ENCODE results near the gene DOCK1.

The DOCK1 gene

DNA sequence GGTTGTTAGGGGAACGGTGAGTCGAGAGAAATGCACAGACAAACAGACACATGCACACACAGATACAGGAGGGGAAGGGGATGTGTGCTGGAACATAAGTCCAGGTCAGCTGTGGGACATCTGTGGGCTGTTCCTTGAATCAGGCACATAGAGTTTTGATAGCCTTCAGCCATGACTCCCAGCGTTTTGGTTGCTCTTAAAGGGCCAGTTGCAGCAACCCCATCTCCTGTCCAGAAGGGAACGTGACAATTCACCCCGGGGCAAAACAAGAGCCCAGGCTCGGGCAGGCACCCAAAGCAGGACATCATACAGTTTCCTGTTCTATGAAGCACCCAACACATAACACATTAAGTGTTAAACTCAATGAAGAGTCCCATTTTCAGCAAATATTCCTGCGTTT, 281.6 kb downstream of the DOCK1 start:
- TF ChIP-seq GATA2 (IDR thresholded peaks at IDR 0.05; ENCODE audit: low read depth, low read length), result no peak
- no peak for TF ChIP-seq GATA3 (IDR thresholded peaks at IDR 0.05; ENCODE audit: low read depth, low read length)

DNA sequence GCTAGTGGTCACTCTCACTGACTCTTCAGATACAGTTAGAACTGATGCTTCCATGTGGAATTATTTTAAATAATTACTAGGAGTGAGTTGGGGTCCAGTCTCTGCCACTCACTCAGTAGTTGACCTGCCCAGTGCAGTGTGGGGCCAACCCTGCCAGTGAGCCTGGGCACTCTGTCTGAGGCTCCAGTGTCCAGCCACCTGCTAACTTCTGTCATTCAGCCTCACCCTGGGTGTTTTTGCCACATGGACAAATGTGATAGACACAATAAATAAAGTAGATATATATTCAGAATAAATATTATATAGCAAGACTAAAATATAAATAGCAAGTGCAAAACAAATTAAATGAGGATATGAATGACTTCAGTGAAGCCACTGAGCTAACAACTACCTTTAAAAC, 284.0 kb downstream of the DOCK1 start:
- TF ChIP-seq GATA3 (IDR thresholded peaks at IDR 0.05; ENCODE audit: low read depth, low read length) (no peak), GATA2 (IDR thresholded peaks at IDR 0.05; ENCODE audit: low read depth, low read length) (no peak)

DNA sequence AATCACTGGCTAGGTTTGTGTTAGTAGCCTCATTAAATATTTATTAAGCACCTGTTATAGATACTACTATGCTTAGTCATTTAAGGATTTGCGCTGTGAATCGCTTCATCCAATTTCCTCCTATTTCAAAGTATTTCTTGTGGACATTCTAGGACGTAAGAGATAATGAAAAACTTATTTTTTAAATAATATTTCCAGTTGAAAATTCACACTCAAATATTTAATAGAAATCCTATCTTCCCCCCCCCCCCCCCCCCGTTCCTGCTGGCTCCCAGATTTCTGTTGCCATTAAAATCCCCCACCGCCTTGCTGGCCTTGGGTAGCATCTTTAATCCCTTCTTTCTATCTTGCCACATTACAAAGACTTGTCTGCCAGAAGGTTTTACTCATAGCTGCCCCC, 285.2 kb downstream of the DOCK1 start:
- TF ChIP-seq GATA3 (IDR thresholded peaks at IDR 0.05; ENCODE audit: low read depth, low read length) (no peak), GATA2 (IDR thresholded peaks at IDR 0.05; ENCODE audit: low read depth, low read length) (no peak)

DNA sequence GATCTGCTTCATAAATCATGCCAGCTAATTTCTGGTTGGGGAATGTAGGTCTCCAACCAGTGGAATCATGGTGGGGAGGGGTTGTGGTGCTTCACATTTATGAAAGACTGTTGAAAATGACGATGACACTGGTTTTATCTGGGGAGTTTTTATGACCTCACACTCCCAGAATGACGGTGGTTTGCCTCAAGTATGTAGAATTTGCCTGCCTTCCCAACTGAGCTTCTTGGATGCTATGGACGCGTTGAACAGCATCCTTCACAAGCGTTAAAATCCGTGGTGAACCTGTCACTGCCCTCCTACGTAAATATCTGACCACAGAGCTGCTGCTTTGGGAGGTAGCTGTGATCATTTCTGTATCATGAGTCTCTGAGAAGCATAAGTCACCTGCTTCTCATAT, 287.9 kb downstream of the DOCK1 start:
- no peak for TF ChIP-seq GATA2 (IDR thresholded peaks at IDR 0.05; ENCODE audit: low read depth, low read length)
- no peak for TF ChIP-seq GATA3 (IDR thresholded peaks at IDR 0.05; ENCODE audit: low read depth, low read length)

DNA sequence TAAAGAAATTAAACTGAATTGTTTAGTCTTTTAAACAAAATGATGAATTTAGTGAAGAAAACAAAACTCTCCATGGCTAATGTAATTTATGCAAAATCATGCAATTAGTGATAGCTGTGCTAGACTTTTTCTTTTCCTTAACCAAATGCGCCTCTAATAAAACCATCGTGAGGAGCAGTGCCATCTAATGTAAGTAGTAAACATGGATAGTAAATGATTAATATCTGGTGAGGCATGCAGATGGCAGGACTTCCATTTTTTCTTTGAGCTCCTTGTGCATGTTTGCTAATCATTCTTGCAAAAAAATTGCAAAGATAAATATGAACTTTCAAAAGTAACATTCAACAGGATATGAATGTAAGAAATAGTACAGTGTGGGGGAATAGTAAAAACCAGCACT, 288.9 kb downstream of the DOCK1 start:
- no peak for TF ChIP-seq GATA2 (IDR thresholded peaks at IDR 0.05; ENCODE audit: low read depth, low read length)
- TF ChIP-seq GATA3 (IDR thresholded peaks at IDR 0.05; ENCODE audit: low read depth, low read length), result no peak

DNA sequence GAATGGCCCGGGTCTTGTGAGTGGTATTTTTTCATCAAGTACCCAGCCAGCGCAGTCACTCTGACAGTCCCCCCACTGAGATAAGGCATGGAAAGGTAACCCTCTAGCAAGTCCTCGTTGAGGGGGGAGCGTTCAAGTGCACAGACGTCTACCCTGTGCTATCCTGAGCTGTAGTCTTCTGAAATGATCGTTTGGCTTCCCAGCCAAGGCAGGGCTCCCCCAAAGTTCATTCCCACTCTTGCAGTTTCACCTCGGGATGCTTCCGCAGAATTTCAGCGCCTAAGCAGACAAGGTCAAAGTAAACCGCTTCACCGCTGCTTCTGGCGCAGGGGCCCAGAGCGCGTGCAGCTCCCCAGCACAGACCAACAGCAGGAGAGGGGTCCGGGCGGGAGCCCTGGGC, 289.4 kb downstream of the DOCK1 start:
- TF ChIP-seq GATA3 (IDR thresholded peaks at IDR 0.05; ENCODE audit: low read depth, low read length) (no peak), GATA2 (IDR thresholded peaks at IDR 0.05; ENCODE audit: low read depth, low read length) (no peak)

DNA sequence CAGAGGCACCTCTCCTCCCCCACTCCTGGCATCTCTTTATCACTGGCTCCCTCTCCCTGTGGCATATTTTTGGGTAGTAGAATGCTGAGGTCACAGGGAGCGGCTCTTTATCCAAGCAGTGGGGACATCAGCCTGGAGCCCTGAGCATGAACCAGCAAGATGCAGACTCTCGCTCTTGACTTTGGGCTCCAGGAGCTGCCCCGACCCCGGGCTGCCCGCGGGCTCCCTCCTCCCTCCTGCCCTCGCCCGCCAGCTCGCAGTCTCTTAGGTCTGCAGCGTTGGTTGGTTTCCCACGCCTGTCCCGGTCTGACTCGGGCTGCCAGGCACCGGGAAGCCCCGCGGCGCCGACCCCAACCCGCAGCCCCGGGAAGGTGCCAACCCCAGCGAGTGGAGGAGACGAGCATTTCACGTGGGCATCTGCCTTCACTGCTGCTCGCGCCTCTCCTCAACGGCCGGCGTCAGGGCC, 289.8 kb downstream of the DOCK1 start:
- no peak for TF ChIP-seq GATA3 (IDR thresholded peaks at IDR 0.05; ENCODE audit: low read depth, low read length)

DNA sequence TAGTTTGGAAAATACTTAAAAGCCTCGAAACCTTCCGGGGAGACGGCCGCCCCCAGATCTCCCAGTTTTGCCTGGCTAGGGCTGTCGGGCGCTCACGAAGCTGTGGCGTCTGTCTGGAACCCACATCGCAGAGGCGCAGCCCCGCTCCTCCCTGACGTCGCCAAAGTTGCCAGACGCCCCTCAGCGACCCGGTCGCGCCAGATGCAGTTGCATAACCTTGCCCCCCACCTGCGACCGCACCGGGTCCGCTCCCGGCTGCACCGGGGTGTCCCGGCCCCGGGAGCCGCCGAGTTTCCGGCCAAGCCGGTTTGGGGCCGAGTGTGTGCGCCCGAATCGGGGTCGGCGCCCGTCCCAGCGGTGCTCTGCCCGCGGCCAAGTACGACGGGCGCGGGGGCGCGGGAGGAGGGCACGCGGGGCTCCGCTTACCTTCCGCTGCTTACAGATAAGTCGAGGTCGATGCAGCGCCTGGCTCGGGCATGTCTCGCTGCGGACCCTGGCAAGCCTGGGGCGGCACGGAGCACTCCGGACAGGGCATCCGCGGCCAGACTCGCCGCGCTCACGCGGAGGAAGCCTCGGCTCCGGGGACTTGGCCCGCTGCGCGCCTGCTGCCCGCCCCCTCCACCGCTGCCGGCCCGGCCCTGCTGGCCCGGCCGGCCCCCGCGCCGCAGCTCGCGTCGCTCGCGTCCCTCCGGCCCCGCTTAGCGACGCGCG, 290.5 kb downstream of the DOCK1 start:
- TF ChIP-seq GATA3 (IDR thresholded peaks at IDR 0.05; ENCODE audit: low read depth, low read length), result no peak
- no peak for TF ChIP-seq GATA2 (IDR thresholded peaks at IDR 0.05; ENCODE audit: low read depth, low read length)

DNA sequence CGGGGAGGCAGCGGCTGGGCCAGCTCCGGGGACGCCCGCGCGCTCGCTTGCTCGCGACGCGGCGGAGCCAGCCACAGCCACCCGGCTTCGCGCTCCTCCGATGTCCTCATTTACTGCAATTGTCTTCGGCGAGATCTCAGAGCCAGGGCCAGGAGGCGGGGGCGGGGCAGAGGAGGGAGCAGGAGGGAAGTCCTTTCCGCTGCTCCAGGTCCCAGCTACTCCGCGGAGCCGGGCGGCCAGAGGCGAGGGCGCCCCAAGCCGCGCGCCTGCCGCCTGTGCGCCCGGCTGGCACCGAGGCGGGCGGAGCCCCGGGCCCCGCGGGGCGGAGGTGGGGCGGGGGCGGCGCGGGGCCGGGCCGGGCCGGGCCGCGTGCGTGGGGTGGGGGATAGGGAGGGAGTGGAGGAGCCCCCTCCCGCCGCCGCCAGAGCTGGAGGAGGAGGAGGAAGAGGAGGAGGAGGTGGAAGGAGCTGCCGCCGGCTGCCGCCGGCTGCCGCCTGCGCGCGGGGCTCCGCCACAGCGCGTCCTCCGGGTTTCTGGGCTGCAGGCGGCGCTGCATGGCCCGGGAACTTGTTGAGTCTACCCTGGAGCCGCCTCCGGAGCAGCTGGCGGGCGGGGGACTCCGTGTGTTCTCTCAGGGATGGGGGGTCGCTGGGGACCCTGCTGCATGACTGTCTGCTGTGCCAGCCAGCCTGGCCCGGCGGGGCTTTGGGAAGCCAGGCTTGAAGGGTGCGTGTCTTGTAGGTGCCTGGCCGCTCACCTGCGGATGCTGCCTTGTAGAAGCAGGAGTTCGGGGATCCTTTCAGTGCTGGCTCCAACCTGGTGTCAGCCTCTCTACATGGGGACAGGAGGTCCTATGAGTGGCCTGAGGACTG, 291.3 kb downstream of the DOCK1 start, which contains the start of gene INSYN2A:
TSS of gene INSYN2A (minus strand) at position 310 of the 872 bp plus-strand sequence. CDS start 20,196 bp downstream, outside the sequence.
- TF ChIP-seq GATA3 (IDR thresholded peaks at IDR 0.05; ENCODE audit: low read depth, low read length) (no peak), GATA2 (IDR thresholded peaks at IDR 0.05; ENCODE audit: low read depth, low read length) (no peak)

DNA sequence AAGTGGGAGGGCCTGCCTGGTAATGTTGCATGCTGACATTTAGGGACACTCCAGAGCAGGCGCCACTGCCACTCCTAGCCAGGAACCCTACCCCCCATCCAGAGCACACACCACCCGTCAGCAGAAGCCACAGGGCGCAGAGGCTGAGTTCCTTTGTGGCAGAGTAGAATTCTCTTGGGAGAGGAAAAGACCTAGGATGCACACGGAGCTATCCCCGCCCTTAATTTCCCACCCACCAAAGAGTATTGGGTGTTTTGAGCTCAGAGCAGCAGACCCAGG, 291.9 kb downstream of the DOCK1 start:
- no peak for TF ChIP-seq GATA3 (IDR thresholded peaks at IDR 0.05; ENCODE audit: low read depth, low read length)
- no peak for TF ChIP-seq GATA2 (IDR thresholded peaks at IDR 0.05; ENCODE audit: low read depth, low read length)

DNA sequence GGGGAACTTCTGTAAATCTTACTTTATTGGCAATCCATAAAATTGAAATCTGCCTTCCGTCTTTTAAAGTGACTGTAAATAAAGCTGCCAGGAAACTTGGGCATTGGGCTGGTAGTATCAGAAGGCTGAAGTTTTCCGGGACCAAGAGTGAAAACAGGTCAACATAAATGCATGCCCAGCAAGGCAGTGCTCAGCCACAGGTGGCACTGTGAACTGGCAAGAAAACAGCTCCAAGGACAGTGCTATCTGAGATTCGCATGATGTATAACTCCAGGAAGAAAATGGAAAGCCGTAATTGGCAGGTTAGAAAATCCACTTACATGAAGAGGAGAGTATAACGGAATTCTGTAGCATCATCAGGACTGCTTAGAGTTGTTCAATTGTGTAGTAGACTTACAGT, 293.1 kb downstream of the DOCK1 start:
- TF ChIP-seq GATA2 (IDR thresholded peaks at IDR 0.05; ENCODE audit: low read depth, low read length) (no peak), GATA3 (IDR thresholded peaks at IDR 0.05; ENCODE audit: low read depth, low read length) (no peak)

DNA sequence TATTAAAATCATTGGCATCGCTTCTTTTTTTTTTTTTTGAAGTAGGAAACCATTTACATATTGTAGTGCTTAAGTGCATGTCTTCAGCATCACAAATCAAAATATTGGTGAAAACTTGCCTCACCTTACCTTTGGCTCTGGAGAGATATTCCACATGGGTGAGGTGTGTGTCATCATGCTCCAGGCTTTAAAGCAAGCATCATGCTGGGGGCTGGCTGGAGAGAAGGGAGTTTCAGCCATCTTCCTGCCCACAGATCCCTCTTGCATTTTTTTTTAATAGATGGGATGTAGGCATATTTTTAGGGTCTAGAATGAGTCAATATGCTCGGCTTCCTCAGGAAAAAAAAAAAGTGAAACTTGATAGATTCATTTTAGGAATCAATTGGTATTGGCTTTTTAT, 293.5 kb downstream of the DOCK1 start:
- TF ChIP-seq GATA3 (IDR thresholded peaks at IDR 0.05; ENCODE audit: low read depth, low read length) (no peak), GATA2 (IDR thresholded peaks at IDR 0.05; ENCODE audit: low read depth, low read length) (no peak)

DNA sequence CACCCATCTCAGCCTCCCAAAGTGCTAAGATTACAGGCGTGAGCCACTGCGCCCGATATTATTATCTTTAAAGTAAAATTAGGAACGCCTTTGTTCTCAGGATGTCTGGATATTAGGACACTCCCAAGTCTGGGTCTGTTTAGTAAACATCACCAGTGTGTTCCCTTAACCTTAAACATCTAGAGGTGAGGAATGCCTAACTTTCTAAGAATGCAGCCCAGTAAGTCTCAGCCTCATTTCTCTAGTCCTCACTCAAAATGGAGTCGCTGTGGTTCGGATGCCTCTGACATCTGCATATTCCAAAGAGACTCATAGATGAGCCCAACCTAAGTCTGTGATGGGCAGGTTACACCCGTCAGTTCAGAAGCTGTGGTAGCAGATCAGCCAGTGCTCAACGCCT, 295.4 kb downstream of the DOCK1 start:
- no peak for TF ChIP-seq GATA3 (IDR thresholded peaks at IDR 0.05; ENCODE audit: low read depth, low read length)
- no peak for TF ChIP-seq GATA2 (IDR thresholded peaks at IDR 0.05; ENCODE audit: low read depth, low read length)

DNA sequence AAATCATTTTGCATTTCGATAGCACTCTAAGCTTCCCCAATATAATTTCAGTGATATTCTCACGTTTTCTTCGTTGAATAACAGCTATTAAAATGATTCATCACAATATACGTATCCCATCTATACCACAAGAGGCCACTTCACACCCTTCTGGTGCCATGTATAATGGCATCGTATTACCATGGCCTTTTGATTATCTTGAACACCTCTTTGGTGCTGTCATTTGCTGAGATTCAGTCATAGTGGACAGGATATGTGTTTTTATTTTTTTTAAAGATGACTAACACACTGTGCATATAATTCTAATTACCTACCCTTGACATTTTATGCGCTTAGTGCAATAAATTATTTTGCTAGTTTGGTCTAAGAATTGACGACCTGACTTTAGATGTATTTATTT, 297.8 kb downstream of the DOCK1 start:
- TF ChIP-seq GATA2 (IDR thresholded peaks at IDR 0.05; ENCODE audit: low read depth, low read length), result no peak
- TF ChIP-seq GATA3 (IDR thresholded peaks at IDR 0.05; ENCODE audit: low read depth, low read length), result no peak

DNA sequence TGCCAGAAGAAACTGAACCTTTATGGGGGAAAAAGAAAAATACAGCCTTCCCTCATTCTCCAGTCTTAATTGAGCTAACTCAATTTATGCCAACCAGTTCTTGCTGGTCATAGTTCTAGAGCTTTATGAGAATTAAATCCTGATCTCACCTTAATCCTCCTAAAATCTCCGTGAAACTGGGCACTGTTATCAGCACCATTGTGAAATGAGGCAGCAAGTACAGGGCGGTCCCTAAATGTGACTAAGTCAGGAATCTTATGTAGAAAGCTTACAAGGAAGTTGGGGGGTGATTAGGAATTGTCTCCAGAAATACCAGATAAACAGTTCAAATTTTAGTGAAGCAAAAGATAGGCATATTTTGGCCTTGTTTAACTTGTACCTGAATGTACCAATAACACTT, 301.9 kb downstream of the DOCK1 start:
- no peak for TF ChIP-seq GATA2 (IDR thresholded peaks at IDR 0.05; ENCODE audit: low read depth, low read length)
- no peak for TF ChIP-seq GATA3 (IDR thresholded peaks at IDR 0.05; ENCODE audit: low read depth, low read length)
